GM19324 (cell line): Measurements from ENCODE around the gene CRYZL1.
A peak's percentile ranks its signal among the peaks of the same experiment; 100 is the strongest.
"Not testable (repeated sequence)": the region's sequence is repeated elsewhere in the genome, so short reads cannot be mapped to it uniquely, and the experiment has no call there.

Experiments used
- ATAC-seq: cut with Tn5 transposase; IDR thresholded peaks from one replicate; pipeline ENCODE4 v1.9.1; 2021; ENCODE audit warnings: mild to moderate bottlenecking, moderate library complexity; ENCODE audit not compliant: unreplicated experiment, low FRiP score

Gene CRYZL1

GRCh38 chr21:33641352-33642026 lies at the start of gene CRYZL1:
Gene CRYZL1 (minus strand): TSS chr21:33641741. CDS start chr21:33631551, 10,190 bp downstream.
- ATAC-seq = peak; percentile 89

GRCh38 chr21:33690874-33691273 lies 49.3 kb upstream of the CRYZL1 start:
- ATAC-seq = no peak

DNA sequence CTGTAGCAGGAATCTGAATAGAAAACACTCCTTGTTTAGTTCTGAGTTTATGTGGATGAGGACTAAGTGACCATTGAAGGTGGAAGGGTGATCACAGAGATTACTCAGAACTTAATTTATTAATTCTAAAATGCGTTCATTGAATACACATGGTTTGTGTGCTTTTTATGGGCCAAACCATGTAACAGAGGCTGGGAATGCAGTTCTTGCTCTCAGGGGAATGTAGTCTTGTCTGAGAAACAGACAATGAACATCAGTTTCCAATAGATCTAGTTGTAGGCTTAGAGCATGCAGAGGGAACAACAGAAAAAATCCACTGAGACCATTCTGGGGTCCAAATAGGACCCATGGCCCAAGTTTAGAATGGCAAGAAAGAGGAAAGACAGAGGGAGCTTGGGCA lies 46.8 kb upstream of the CRYZL1 start:
- no peak for ATAC-seq

GRCh38 chr21:33687634-33688033 lies 46.1 kb upstream of the CRYZL1 start:
- ATAC-seq = no peak

DNA sequence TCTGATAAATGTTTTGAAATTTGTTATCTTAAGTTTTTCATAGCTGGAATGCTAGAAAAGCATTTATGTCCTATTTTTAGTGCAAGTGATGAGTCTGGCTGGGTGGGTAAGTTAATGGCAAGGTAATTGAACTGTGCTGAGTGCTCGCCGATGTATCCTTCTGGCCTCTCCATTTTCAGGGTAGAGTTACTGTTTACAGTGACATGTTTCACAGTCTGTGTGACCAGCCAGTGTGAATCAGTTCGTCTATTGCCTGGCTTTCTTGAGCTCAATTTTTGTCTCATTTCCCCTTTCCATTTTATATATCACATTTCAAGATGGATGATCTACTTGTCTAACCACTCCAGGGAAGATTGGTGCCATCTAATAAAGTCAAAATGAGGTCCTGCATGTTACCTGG lies 44.8 kb upstream of the CRYZL1 start:
- no peak for ATAC-seq

GRCh38 chr21:33685613-33686197 lies 44.2 kb upstream of the CRYZL1 start:
- no peak for ATAC-seq

DNA sequence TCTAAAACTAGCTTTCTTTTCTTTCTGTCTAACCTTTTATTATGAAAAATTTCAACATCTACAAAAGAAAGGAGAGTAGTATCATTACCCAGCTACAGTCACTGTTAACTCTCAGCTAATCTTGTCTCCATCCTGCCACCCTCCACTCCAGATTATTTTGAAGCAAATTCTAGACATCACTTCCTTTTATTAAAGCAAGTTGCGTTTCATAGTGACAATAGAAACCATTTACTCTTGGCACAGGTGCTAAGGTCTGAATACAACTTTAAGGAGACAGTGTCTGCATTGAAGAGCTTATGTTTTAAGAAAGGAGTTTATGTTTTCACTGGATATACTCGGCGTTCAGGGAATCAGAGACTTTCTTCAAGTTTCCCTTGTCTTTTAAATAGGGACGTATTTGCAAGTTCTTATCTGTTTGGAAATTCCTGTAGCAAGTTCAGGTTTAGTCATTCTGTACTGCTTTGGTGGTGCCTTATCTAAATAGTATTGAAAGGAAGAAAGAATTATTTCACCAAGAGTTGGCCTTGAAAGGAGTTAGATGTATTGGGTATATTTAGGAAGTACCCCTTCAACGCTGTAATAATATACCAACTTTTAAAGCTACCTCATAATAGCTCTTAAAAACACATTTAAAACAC lies 43.5 kb upstream of the CRYZL1 start:
- ATAC-seq = no peak

DNA sequence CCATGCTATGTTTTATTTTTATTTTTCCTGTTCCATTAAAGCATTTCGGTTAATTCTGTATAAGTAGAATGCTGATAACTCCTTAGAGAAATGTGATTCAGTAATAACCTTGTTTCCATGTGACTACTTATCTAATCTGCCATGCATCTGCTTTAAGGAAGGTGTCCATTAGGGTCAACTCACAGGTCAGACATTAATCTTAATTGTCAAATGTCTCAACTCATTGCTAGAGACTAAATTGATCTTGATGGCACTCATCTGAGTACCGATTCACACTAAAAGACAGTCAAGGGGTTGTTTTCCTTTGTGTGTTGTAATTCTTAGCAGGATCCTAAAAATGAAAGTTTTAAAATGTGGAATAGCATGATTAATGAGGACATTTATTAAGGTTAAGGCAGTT lies 42.5 kb upstream of the CRYZL1 start:
- ATAC-seq = no peak

DNA sequence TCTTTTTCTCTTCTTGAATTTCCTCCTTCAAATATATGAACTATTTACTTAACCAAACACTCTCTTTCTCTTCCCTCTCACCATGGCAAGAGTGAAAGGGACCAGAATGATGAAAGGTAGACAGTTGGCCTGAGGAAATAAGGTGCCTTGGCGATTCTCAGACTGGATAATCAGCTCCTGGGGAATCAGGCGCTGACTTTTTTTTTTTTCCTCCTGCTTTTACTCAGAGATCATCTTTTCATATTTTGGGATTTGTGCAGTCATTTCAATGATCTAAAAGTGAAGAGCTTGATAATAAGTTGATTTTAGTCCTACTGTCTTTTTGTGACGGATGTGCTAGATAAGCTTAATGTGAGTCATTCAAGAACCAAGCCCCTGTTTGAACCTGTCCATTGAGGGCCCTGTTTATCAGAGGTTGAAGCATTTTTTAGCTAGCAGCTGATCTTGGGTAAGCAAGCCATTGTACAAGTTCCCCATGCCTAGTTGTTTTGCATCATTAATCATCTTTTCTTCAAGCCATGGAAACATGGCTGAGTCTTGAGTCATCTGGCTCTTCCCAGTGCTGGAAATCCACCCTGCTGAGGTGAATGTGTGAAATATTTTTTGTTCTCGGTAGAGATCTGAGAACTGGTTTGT lies 41.6 kb upstream of the CRYZL1 start:
- no peak for ATAC-seq

DNA sequence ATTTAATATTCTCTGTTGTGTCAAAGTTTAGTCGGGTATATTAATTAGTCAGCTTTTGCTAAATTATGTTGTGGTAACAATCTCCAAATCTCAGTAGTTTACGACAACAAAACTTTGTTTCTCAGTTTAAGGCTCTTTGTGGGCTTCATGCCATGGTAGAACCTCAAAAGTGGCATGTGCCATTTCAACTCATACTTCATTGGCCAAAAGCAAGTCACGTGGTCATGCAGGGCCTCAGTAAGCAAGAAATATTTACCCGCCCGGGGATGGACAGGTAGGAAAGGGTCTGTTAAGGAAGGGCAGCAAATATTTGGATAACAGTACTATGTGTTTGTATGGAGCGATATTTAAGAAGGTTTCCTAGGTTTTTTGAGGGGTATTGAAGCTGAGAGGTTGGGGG lies 39.3 kb upstream of the CRYZL1 start:
- no peak for ATAC-seq

DNA sequence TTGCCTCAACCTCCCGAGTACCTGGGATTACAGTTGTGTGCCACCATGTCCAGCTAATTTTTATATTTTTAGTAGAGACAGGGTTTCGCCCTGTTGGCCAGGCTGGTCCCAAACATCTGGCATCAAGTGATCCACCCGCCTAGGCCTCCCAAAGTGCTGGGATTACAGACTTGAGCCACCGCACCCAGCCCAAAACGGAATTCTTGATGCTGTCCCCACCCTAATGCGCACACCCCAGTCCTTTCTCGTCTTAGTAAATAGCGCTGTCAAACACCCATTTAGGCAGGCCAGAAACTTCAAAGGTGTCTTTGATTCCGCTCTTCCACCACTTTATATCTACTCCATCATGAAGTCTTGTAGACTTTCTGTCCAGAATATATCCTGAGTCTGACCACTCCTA lies 35.9 kb upstream of the CRYZL1 start:
- ATAC-seq = no peak

GRCh38 chr21:33676666-33677065 lies 35.1 kb upstream of the CRYZL1 start:
- not testable (repeated sequence) for ATAC-seq

- no peak for ATAC-seq
Observed at GRCh38 chr21:33674226-33674625, 32.7 kb upstream of the CRYZL1 start.

DNA sequence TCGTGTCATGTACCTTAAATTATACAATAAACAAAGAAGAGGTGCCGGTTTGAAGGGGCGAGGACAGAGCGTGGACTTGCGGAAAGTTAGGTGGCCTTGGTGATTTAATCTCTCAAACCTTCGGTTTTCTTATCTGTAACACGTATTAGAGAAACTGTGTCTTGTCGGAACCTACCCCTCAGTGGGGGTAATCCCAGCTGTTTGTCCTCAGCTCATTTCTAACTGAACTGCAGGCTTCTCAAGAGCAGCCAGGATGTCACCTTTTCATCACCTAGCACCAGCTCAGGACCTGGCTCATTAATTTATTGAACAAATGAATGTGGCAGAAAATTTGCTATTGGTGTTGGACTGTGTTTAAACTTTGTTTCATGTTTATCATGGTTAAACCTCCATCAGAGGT lies 31.9 kb upstream of the CRYZL1 start:
- no peak for ATAC-seq

- ATAC-seq = no peak
Observed at GRCh38 chr21:33670076-33670978, 28.8 kb upstream of the CRYZL1 start.

GRCh38 chr21:33668620-33669019 lies 27.1 kb upstream of the CRYZL1 start:
- ATAC-seq = no peak

GRCh38 chr21:33668180-33668579 lies 26.6 kb upstream of the CRYZL1 start:
- no peak for ATAC-seq

- ATAC-seq = no peak
Observed at GRCh38 chr21:33667636-33668035, 26.1 kb upstream of the CRYZL1 start.

DNA sequence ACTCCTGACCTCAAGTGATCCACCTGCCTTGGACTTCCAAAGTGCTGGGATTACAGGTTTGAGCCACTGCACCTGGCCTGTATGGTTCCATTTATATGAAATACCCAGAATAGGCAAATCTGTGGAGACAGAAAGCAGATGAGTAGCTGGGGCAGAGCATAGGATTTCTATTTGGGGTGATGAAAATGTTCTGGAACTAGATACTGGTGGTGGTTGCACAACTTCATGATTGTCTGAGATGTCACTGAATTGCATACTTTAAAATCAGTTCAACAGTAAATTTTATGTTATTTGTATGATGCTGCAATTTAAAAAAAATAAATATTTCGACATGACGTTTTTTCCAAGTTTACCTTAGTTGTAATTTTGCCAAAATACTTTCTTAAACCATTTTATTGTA lies 24.6 kb upstream of the CRYZL1 start:
- ATAC-seq = no peak

DNA sequence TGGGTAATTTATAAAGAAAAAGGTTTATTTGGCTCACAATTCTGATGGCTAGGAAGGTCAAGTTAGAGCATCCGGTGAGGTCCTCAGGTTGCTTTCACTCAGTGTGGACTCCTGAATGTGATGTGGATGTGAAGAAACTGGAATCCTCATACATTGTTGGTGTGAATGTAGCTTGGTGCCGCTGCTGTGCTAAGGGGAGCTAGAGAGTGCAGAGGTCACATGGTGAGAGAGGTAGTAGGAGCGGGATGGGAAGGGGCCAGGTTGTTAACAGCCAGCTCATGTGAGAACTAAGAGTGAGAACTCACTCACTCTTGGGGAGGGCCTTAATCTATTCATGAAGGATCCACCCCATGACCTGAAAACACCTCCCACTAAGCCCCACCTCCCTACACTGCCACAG lies 22.6 kb upstream of the CRYZL1 start:
- no peak for ATAC-seq

GRCh38 chr21:33663241-33663640 lies 21.7 kb upstream of the CRYZL1 start:
- no peak for ATAC-seq
